Left lobe of liver (tissue), 2 donors: ENCODE measurements around the gene LDLRAD4. TPM values are rescaled to one million over a fixed set of nuclear protein-coding genes. Genes with fewer than 3 reads are reported as not detected.

Experiments used
- ATAC-seq: fragments of 200-7000 bp; cut with Tn5 transposase; one replicate; pipeline ENCODE4 v1.9.1; 2020; ENCODE audit warnings: mild to moderate bottlenecking, moderate library complexity
- DNase-seq: peaks from one replicate; pipeline ENCODE4 v3.0.0-alpha.2; 2020; ENCODE audit warnings: low spot score
- total RNA-seq: library from RNA; stranded (reverse); gene quantifications from one replicate; pipeline ENCODE4 v1.2.1, GENCODE V29; 2021
- donor health status: DM: no; HTN: no; CAD: no; lungs with moderate emphysema.
- donor health status: DM: no; HTN: yes; CAD: no.

Gene LDLRAD4
- total RNA-seq, 1 donor from 2014 or later: 41.9 TPM

- ATAC-seq (no peak), DNase-seq (no peak)
Measured at GRCh38 chr18:13395577-13395976, 177.0 kb downstream of the LDLRAD4 start.

- ATAC-seq: no peak
- DNase-seq: no peak
Measured at GRCh38 chr18:13397504-13398163, 179.1 kb downstream of the LDLRAD4 start.

GRCh38 chr18:13398631-13399030 lies 180.1 kb downstream of the LDLRAD4 start:
- DNase-seq: peak; percentile 21
- ATAC-seq: no peak

GRCh38 chr18:13399511-13399910 lies 181.0 kb downstream of the LDLRAD4 start:
- ATAC-seq (no peak), DNase-seq (no peak)

GRCh38 chr18:13400636-13401315 lies 182.2 kb downstream of the LDLRAD4 start:
- DNase-seq (no peak), ATAC-seq (no peak)

GRCh38 chr18:13401404-13401803 lies 182.8 kb downstream of the LDLRAD4 start:
- no peak for ATAC-seq
- no peak for DNase-seq

- ATAC-seq: no peak
- no peak for DNase-seq
Measured at GRCh38 chr18:13401826-13402225, 183.3 kb downstream of the LDLRAD4 start.

GRCh38 chr18:13403786-13404549 lies 185.4 kb downstream of the LDLRAD4 start:
- no peak for DNase-seq
- no peak for ATAC-seq

GRCh38 chr18:13405305-13406038 lies 186.9 kb downstream of the LDLRAD4 start:
- ATAC-seq: no peak
- DNase-seq: no peak

- DNase-seq: no peak
- ATAC-seq: peak; percentile 3
Measured at GRCh38 chr18:13406049-13406615, 187.6 kb downstream of the LDLRAD4 start.

- ATAC-seq: peak; percentile 87
- peak; percentile 71 for DNase-seq
Measured at GRCh38 chr18:13406736-13407135, 188.2 kb downstream of the LDLRAD4 start.

- DNase-seq (no peak), ATAC-seq (peak; percentile 60)
Measured at GRCh38 chr18:13407484-13407883, 188.9 kb downstream of the LDLRAD4 start.

- ATAC-seq (no peak), DNase-seq (no peak)
Measured at GRCh38 chr18:13409026-13409425, 190.5 kb downstream of the LDLRAD4 start.

- DNase-seq (no peak), ATAC-seq (no peak)
Measured at GRCh38 chr18:13409997-13410396, 191.4 kb downstream of the LDLRAD4 start.

- DNase-seq (no peak), ATAC-seq (no peak)
Measured at GRCh38 chr18:13410471-13410870, 191.9 kb downstream of the LDLRAD4 start.

GRCh38 chr18:13412017-13412416 lies 193.5 kb downstream of the LDLRAD4 start:
- DNase-seq (no peak), ATAC-seq (no peak)

GRCh38 chr18:13412901-13413300 lies 194.3 kb downstream of the LDLRAD4 start:
- ATAC-seq (no peak), DNase-seq (no peak)

- ATAC-seq (no peak), DNase-seq (no peak)
Measured at GRCh38 chr18:13414102-13414501, 195.5 kb downstream of the LDLRAD4 start.

GRCh38 chr18:13414521-13414920 lies 196.0 kb downstream of the LDLRAD4 start:
- ATAC-seq (no peak), DNase-seq (no peak)

GRCh38 chr18:13415736-13416135 lies 197.2 kb downstream of the LDLRAD4 start:
- no peak for ATAC-seq
- no peak for DNase-seq

GRCh38 chr18:13416208-13416607 lies 197.6 kb downstream of the LDLRAD4 start:
- DNase-seq (no peak), ATAC-seq (no peak)
